Aorta (tissue), 5 donors: ENCODE data around the gene PTBP3. TPM values are rescaled to one million over a fixed set of nuclear protein-coding genes. Genes with fewer than 3 reads are reported as not detected.

Experiments
- ATAC-seq: fragments of 200-7000 bp; cut with Tn5 transposase; one replicate; pipeline ENCODE4 v1.9.1; 2022; ENCODE audit warnings: moderate library complexity; ENCODE audit not compliant: low FRiP score
- DNase-seq, 2 donors: peaks; one replicate each; pipeline ENCODE4 v3.0.0-alpha.2; 2020
- H3K27ac ChIP-seq, 2 donors: one replicate each; pipeline ENCODE4 v1.5.1; 2013; ENCODE audit warnings: low read length in 2 of 2, mild to moderate bottlenecking in 2 of 2, moderate library complexity in 2 of 2, control low read depth in 1 of 2, inconsistent platforms in 1 of 2, low read depth in 1 of 2
- H3K27me3 ChIP-seq, 2 donors: one replicate each; pipeline ENCODE4 v1.6.1; 2013; ENCODE audit warnings: control low read depth in 1 of 2, low read length in 1 of 2, mild to moderate bottlenecking in 1 of 2, moderate library complexity in 1 of 2; ENCODE audit not compliant: insufficient read depth in 2 of 2, control insufficient read depth in 1 of 2
- H3K36me3 ChIP-seq, 2 donors: one replicate each; pipeline ENCODE4 v1.6.1; 2013; ENCODE audit warnings: control low read depth in 1 of 2, low read length in 1 of 2, mild to moderate bottlenecking in 1 of 2; ENCODE audit not compliant: insufficient read depth in 2 of 2, control insufficient read depth in 1 of 2
- H3K4me1 ChIP-seq, 2 donors: one replicate each; pipeline ENCODE4 v1.6.1; 2013; ENCODE audit warnings: low read length in 2 of 2, control low read depth in 1 of 2, mild to moderate bottlenecking in 1 of 2, moderate library complexity in 1 of 2; ENCODE audit not compliant: insufficient read depth in 2 of 2, control insufficient read depth in 1 of 2
- H3K4me3 ChIP-seq, 2 donors: one replicate each; pipeline ENCODE4 v1.5.1; 2013; ENCODE audit warnings: low read length in 2 of 2, control low read depth in 1 of 2, mild to moderate bottlenecking in 1 of 2
- H3K9me3 ChIP-seq: one replicate; pipeline ENCODE4 v1.6.1; 2013; ENCODE audit warnings: mild to moderate bottlenecking, low read length; ENCODE audit not compliant: control insufficient read depth
- WGBS, 2 donors: extraction: QIAGEN DNeasy Blood & Tissue Kit; methylation state at CpG; one replicate each; pipeline ENCODE4 v1.1.7; 2013; 5-methylcytosine and 5-hydroxymethylcytosine counted together
- intact Hi-C, 2 donors: fragments of 100-400 bp; cut with DNase I; formaldehyde crosslinking; loops; one replicate each; pipeline versions ENCODE4 v1.14.2 to v1.15.0; 2022
- polyA plus RNA-seq, 2 donors: library from polyadenylated mRNA; stranded (reverse); fragments of 200-250 nt; gene quantifications; one replicate each; pipeline ENCODE4 v1.2.3, GENCODE V29; 2013
- total RNA-seq, 2 donors: library from RNA; stranded (reverse); fragmentation: NEBNext Ultra II Directional; extraction: Animal tissue kit (Norgen Biotek cat#: 25700); gene quantifications; one replicate each; pipeline ENCODE4 v1.2.1, GENCODE V29; 2021
- donor health status: healthy with polysubstance abuse.
- donor health status: Bipolar disorder and iron deficiency.
- donor health status: DM: no; HTN: no; CAD: no.
- donor health status: DM: no; HTN: no; CAD: no.
- donor health status: DM: yes; HTN: yes; CAD: no.

The PTBP3 gene
- total and polyA plus RNA-seq, 4 donors, result 5.2 to 74.1 (median 26.3) TPM

GRCh38 chr9:112333639-112334431, 416 bp upstream of the PTBP3 start:
- Histone ChIP-seq H3K27ac (peak overlapping the region; percentile 29 to 52), H3K9me3 (no peaks in the 10 kb centered on the region), H3K4me1 (peaks cover 0 to 1% of the 10 kb centered on the region in 2 donors), H3K4me3 (peak overlapping the region; percentile 89 to 93), H3K27me3 (no peaks in the 10 kb centered on the region), H3K36me3 (no peaks in the 10 kb centered on the region)
- WGBS, 2 donors, result 0 to 1% methylated on average over 27 to 72 of the region's 72 CpGs
- DNase-seq (peak; percentile 96 to 98), ATAC-seq (peak; percentile 96)
- intact Hi-C loops, result loop anchor here (5.0 to 10.0 kb wide), 3 partner anchors 159 to 437 kb away; partner anchors contain the start of genes SUSD1 (in 1 of the 2) and UGCG (in 1 of the 2)

GRCh38 chr9:112332674-112332976, 794 bp downstream of the PTBP3 start:
- 0 to 1% methylated on average over 19 of the region's 19 CpGs for WGBS, 2 donors
- DNase-seq (no peak), ATAC-seq (no peak)
- H3K27me3 ChIP-seq, result no peaks in the 10 kb centered on the region
- no peaks in the 10 kb centered on the region for H3K36me3 ChIP-seq
- no peaks in the 10 kb centered on the region for H3K4me1 ChIP-seq
- peak overlapping the region in 1 of 2 donors; percentile 92 for H3K27ac ChIP-seq
- intact Hi-C loops, result loop anchor here (5.0 to 10.0 kb wide), 3 partner anchors 158 to 435 kb away; partner anchors contain the start of genes SUSD1 (in 1 of the 2) and UGCG (in 1 of the 2)
- H3K4me3 ChIP-seq, result peak overlapping the region; percentile 89 to 93
- no peaks in the 10 kb centered on the region for H3K9me3 ChIP-seq

- no peak overlapping the region for H3K27ac ChIP-seq
- WGBS, 2 donors, result 19% methylated on average over 4 of the region's 4 CpGs
- ATAC-seq (no peak), DNase-seq (no peak)
- H3K27me3 ChIP-seq, result no peaks in the 10 kb centered on the region
- peak overlapping the region; percentile 89 to 93 for H3K4me3 ChIP-seq
- H3K9me3 ChIP-seq, result no peaks in the 10 kb centered on the region
- H3K4me1 ChIP-seq, result no peaks in the 10 kb centered on the region
- intact Hi-C loops, result loop anchor here (5.0 to 10.0 kb wide), 3 partner anchors 157 to 435 kb away; partner anchors contain the start of genes SUSD1 (in 1 of the 2) and UGCG (in 1 of the 2)
- H3K36me3 ChIP-seq, result no peaks in the 10 kb centered on the region
These were observed 1.2 kb downstream of the PTBP3 start for GRCh38 chr9:112332214-112332613.

GRCh38 chr9:112331674-112331952, 1.8 kb downstream of the PTBP3 start:
- Histone ChIP-seq H3K4me3 (no peak overlapping the region), H3K27ac (no peak overlapping the region), H3K9me3 (no peaks in the 10 kb centered on the region), H3K27me3 (no peaks in the 10 kb centered on the region), H3K4me1 (no peaks in the 10 kb centered on the region), H3K36me3 (no peaks in the 10 kb centered on the region)
- intact Hi-C loops, result loop anchor here (5.0 to 10.0 kb wide), 3 partner anchors 157 to 434 kb away; partner anchors contain the start of genes SUSD1 (in 1 of the 2) and UGCG (in 1 of the 2)
- ATAC-seq (no peak), DNase-seq (no peak)
- WGBS, 2 donors, result 87% methylated on average over 4 of the region's 4 CpGs

- intact Hi-C loops, result no loop called here
- Histone ChIP-seq H3K27me3 (no peaks in the 10 kb centered on the region), H3K36me3 (no peaks in the 10 kb centered on the region), H3K9me3 (no peaks in the 10 kb centered on the region), H3K4me3 (no peak overlapping the region), H3K27ac (no peak overlapping the region), H3K4me1 (peaks cover 0 to 3% of the 10 kb centered on the region in 2 donors)
- WGBS, 2 donors, result 94 to 95% methylated on average over 2 of the region's 2 CpGs
- DNase-seq (no peak), ATAC-seq (no peak)
These were observed 4.9 kb downstream of the PTBP3 start for GRCh38 chr9:112328545-112328944.

- DNase-seq (no peak), ATAC-seq (no peak)
- H3K36me3 ChIP-seq, result no peaks in the 10 kb centered on the region
- no peak overlapping the region for H3K27ac ChIP-seq
- H3K9me3 ChIP-seq, result no peaks in the 10 kb centered on the region
- no peaks in the 10 kb centered on the region for H3K27me3 ChIP-seq
- intact Hi-C loops, result no loop called here
- H3K4me3 ChIP-seq, result no peak overlapping the region
- H3K4me1 ChIP-seq, result peaks cover 3% of the 10 kb centered on the region in 2 donors
- 44 to 49% methylated on average over 2 of the region's 2 CpGs for WGBS, 2 donors
These were observed 5.5 kb downstream of the PTBP3 start for GRCh38 chr9:112327718-112328450.

GRCh38 chr9:112326194-112326593, 7.2 kb downstream of the PTBP3 start:
- Histone ChIP-seq H3K36me3 (no peaks in the 10 kb centered on the region), H3K27ac (no peak overlapping the region), H3K4me3 (no peak overlapping the region), H3K27me3 (no peaks in the 10 kb centered on the region), H3K9me3 (no peaks in the 10 kb centered on the region), H3K4me1 (peaks cover 3% of the 10 kb centered on the region in 2 donors)
- WGBS, 2 donors, result 18 to 25% methylated on average over 3 of the region's 3 CpGs
- DNase-seq, result no peak
- intact Hi-C loops, result no loop called here
- no peak for ATAC-seq

- H3K27ac ChIP-seq, result no peak overlapping the region
- DNase-seq (no peak), ATAC-seq (no peak)
- no peaks in the 10 kb centered on the region for H3K9me3 ChIP-seq
- peaks cover 3% of the 10 kb centered on the region in 2 donors for H3K4me1 ChIP-seq
- H3K36me3 ChIP-seq, result no peaks in the 10 kb centered on the region
- H3K27me3 ChIP-seq, result no peaks in the 10 kb centered on the region
- intact Hi-C loops, result no loop called here
- H3K4me3 ChIP-seq, result no peak overlapping the region
- WGBS, 2 donors, result 89% methylated on average over 8 of the region's 8 CpGs
These were observed 7.8 kb downstream of the PTBP3 start for GRCh38 chr9:112325600-112325999.
